Measurements from ENCODE around the gene SHB. TPM values are rescaled to one million over a fixed set of nuclear protein-coding genes. Genes with fewer than 3 reads are reported as not detected.

Gene SHB
- polyA plus RNA-seq, 4 donors = 8.9 to 22.2 (median 14.0) TPM

- Histone ChIP-seq H3K36me3 (ENCODE audit: control insufficient read depth in 3 of 3, insufficient read depth in 2 of 3, low read depth in 1 of 3, low read length in 3 of 3) (peaks cover 0 to 75% (median 0%) of the 10 kb centered on the region in 3 donors), H3K9me3 (ENCODE audit: control insufficient read depth in 2 of 2, insufficient read depth in 1 of 2, low read depth in 1 of 2, low read length in 1 of 2) (no peaks in the 10 kb centered on the region), H3K4me1 (ENCODE audit: control insufficient read depth in 3 of 3, insufficient read depth in 2 of 3, low read depth in 1 of 3, low read length in 2 of 3) (peaks cover 0 to 25% (median 10%) of the 10 kb centered on the region in 3 donors), H3K27me3 (ENCODE audit: control insufficient read depth in 3 of 3, insufficient read depth in 3 of 3, low read length in 3 of 3) (no peaks in the 10 kb centered on the region), H3K4me3 (ENCODE audit: low read depth in 1 of 3, low read length in 3 of 3) (no peak overlapping the region), H3K27ac (ENCODE audit: low read depth in 1 of 3, low read length in 2 of 3) (no peak overlapping the region)
- WGBS, 3 donors = 93 to 97% (median 94%) methylated on average over 5 of the region's 5 CpGs
- FAIRE-seq (no peak), DNase-seq (no peak)
These were observed 62.0 kb downstream of the SHB start for GRCh38 chr9:38007016-38007415.

DNA sequence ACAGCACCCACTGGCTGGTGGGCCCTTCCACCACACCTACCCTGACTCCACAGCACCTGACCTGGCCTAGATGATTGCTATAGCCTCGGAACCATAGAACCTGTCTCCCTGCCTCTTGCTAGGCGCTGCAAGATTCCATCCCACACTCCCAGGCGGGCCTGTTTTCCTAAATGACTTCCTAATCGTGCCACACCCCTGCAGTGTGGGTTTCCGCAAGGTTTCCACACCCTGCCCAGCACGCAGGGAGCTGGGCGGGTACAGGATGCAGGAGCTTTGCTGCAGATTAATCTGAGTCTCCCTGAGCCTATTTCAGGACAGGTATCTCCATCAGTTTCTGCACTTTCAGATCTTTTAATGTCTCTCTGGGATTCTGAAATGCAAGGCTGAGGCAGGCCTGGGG, 62.9 kb downstream of the SHB start:
- Histone ChIP-seq H3K4me1 (ENCODE audit: control insufficient read depth in 3 of 3, insufficient read depth in 2 of 3, low read depth in 1 of 3, low read length in 2 of 3) (peaks cover 0 to 25% (median 10%) of the 10 kb centered on the region in 3 donors), H3K27me3 (ENCODE audit: control insufficient read depth in 3 of 3, insufficient read depth in 3 of 3, low read length in 3 of 3) (no peaks in the 10 kb centered on the region), H3K27ac (ENCODE audit: low read depth in 1 of 3, low read length in 2 of 3) (peak overlapping the region in 1 of 3 donors; percentile 50), H3K36me3 (ENCODE audit: control insufficient read depth in 3 of 3, insufficient read depth in 2 of 3, low read depth in 1 of 3, low read length in 3 of 3) (peaks cover 0 to 75% (median 0%) of the 10 kb centered on the region in 3 donors), H3K4me3 (ENCODE audit: low read depth in 1 of 3, low read length in 3 of 3) (no peak overlapping the region), H3K9me3 (ENCODE audit: control insufficient read depth in 2 of 2, insufficient read depth in 1 of 2, low read depth in 1 of 2, low read length in 1 of 2) (no peaks in the 10 kb centered on the region)
- no peak for FAIRE-seq
- WGBS, 3 donors = 26 to 58% (median 34%) methylated on average over 7 of the region's 7 CpGs
- peak in 1 of 2 donors; percentile 56 for DNase-seq

DNA sequence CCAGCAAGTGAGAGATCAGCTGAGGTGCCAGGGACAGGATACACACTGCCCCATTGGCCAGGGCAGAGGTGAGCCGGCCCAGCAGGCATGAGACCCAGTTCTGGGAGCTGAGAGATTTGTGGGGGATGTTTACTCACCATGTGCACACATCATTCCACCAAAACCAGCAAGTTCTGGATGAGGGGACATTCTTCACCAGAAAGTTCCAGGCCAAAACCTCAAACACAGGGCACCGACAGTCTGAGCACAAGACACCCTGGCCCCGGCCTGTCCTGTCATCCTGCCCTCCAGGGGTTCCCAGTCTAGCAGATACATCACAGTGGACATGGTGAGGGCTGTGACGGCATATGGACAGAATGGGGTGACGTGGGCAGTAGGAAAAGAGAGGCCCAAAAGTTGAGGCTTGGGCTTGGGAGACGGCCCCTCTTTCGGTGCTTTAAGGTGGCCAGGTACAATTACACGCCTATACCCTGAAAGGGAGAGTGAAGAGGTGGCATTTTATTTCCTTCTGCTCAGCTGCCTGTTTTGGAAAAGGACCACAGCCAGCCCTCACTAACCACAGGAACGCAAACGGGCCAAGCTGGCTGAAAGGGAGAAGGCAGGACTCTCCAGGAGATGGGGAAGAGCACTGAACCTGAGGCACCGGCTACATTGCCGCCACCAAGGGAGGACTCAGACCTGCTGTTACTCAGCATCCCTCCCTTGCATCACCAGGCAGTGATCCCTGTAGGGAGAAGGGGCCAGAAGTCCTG, 64.0 kb downstream of the SHB start:
- Histone ChIP-seq H3K27ac (ENCODE audit: low read depth in 1 of 3, low read length in 2 of 3) (no peak overlapping the region), H3K4me3 (ENCODE audit: low read depth in 1 of 3, low read length in 3 of 3) (no peak overlapping the region), H3K36me3 (ENCODE audit: control insufficient read depth in 3 of 3, insufficient read depth in 2 of 3, low read depth in 1 of 3, low read length in 3 of 3) (peaks cover 0 to 75% (median 0%) of the 10 kb centered on the region in 3 donors), H3K27me3 (ENCODE audit: control insufficient read depth in 3 of 3, insufficient read depth in 3 of 3, low read length in 3 of 3) (no peaks in the 10 kb centered on the region), H3K4me1 (ENCODE audit: control insufficient read depth in 3 of 3, insufficient read depth in 2 of 3, low read depth in 1 of 3, low read length in 2 of 3) (peaks cover 0 to 25% (median 10%) of the 10 kb centered on the region in 3 donors), H3K9me3 (ENCODE audit: control insufficient read depth in 2 of 2, insufficient read depth in 1 of 2, low read depth in 1 of 2, low read length in 1 of 2) (no peaks in the 10 kb centered on the region)
- WGBS, 3 donors = 92 to 98% (median 92%) methylated on average over 12 of the region's 12 CpGs
- FAIRE-seq (no peak), DNase-seq (no peak)

DNA sequence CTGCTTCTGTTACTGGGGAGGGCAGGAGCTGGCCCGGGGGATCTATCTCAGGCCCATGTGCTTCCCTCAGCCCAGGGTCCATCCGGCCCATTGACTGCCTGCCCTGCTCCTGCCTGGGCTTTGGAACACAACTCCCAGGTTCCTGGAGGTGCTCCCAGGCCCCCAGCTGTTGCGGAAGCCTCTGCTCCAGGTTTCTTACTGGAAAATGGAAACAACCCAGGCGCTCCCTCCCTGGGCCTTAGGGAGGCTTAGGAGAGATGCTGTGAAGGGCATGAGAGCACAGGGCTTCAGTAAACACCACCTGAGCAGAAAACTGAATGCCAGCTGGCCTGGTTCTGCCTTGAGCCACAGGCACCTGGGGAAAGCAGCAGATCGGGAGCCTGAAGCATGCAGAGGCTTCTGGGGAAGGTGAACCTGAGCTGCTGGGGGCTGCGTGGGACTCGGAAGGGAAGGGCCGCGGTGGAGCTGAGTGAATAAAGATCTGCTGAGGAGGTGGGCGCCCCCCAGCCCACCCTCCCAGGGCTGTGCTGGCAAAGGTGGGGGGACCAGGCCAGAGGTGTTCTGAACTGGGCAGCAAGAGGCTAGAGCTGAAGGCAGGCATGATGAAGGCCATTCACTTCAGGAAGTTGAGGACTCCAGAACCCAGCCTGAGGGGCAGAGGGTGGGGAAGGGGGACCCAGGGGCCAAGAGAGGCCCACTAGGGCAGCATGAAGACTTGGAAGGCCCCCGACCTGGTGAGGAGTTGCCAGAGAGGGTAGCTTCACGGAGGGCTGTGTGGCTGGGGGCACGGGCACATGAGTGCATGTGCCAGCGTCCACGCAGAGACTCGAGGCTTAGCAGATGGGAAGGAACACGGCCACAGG, 64.8 kb downstream of the SHB start:
- Histone ChIP-seq H3K36me3 (ENCODE audit: control insufficient read depth in 3 of 3, insufficient read depth in 2 of 3, low read depth in 1 of 3, low read length in 3 of 3) (peaks cover 0 to 80% (median 0%) of the 10 kb centered on the region in 3 donors), H3K27ac (ENCODE audit: low read depth in 1 of 3, low read length in 2 of 3) (no peak overlapping the region), H3K27me3 (ENCODE audit: control insufficient read depth in 3 of 3, insufficient read depth in 3 of 3, low read length in 3 of 3) (no peaks in the 10 kb centered on the region), H3K4me1 (ENCODE audit: control insufficient read depth in 3 of 3, insufficient read depth in 2 of 3, low read depth in 1 of 3, low read length in 2 of 3) (peaks cover 0 to 21% (median 10%) of the 10 kb centered on the region in 3 donors), H3K9me3 (ENCODE audit: control insufficient read depth in 2 of 2, insufficient read depth in 1 of 2, low read depth in 1 of 2, low read length in 1 of 2) (no peaks in the 10 kb centered on the region), H3K4me3 (ENCODE audit: low read depth in 1 of 3, low read length in 3 of 3) (no peak overlapping the region)
- WGBS, 3 donors = 89 to 92% (median 89%) methylated on average over 17 of the region's 17 CpGs
- FAIRE-seq = no peak
- no peak for DNase-seq

DNA sequence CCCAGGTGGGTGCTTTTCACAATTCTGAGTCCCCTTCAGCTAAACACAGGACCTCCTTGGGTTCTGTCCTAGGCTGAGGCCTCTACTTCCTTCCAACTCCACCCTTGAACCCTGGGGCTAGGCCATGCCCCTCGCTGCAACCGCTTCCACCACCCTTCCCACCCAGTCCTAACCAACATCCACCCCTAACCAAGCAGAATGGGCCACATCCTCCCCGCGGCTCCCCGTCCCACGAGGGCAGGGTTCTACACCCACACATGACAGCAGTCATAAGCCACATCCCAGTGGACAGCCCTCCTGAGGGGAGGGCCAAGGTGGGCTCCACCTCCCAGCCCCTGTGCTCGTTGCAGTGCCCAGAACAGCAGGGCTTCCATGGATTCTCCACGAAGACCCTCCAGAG, 65.8 kb downstream of the SHB start:
- H3K27ac ChIP-seq (ENCODE audit: low read depth in 1 of 3, low read length in 2 of 3) = no peak overlapping the region
- no peaks in the 10 kb centered on the region for H3K9me3 ChIP-seq (ENCODE audit: control insufficient read depth in 2 of 2, insufficient read depth in 1 of 2, low read depth in 1 of 2, low read length in 1 of 2)
- H3K27me3 ChIP-seq (ENCODE audit: control insufficient read depth in 3 of 3, insufficient read depth in 3 of 3, low read length in 3 of 3) = no peaks in the 10 kb centered on the region
- DNase-seq (no peak), FAIRE-seq (no peak)
- WGBS, 3 donors = 66 to 81% (median 73%) methylated on average over 8 of the region's 8 CpGs
- H3K36me3 ChIP-seq (ENCODE audit: control insufficient read depth in 3 of 3, insufficient read depth in 2 of 3, low read depth in 1 of 3, low read length in 3 of 3) = peaks cover 0 to 85% (median 0%) of the 10 kb centered on the region in 3 donors
- H3K4me3 ChIP-seq (ENCODE audit: low read depth in 1 of 3, low read length in 3 of 3) = no peak overlapping the region
- H3K4me1 ChIP-seq (ENCODE audit: control insufficient read depth in 3 of 3, insufficient read depth in 2 of 3, low read depth in 1 of 3, low read length in 2 of 3) = peaks cover 0 to 18% (median 4%) of the 10 kb centered on the region in 3 donors

DNA sequence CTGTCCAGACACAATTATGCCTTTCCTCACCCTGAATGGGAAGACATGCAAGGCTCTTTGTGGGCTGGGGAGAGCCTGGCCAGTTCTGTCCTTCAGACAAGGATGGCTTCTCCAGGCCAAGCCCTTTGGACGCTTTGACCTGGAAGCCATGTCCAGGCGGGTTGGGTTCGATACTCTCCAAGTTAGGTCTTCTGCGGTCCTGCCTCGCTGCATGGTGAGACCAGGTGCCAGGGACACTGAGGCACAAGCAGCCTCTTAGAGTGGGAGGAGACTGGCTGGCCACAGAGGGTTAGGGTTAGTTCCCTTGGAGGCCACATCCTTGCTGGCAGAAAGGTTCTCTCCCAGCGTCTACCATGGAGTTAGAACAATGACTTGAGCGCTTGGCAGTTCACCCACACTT, 67.6 kb downstream of the SHB start:
- H3K9me3 ChIP-seq (ENCODE audit: control insufficient read depth in 2 of 2, insufficient read depth in 1 of 2, low read depth in 1 of 2, low read length in 1 of 2) = no peaks in the 10 kb centered on the region
- H3K4me3 ChIP-seq (ENCODE audit: low read depth in 1 of 3, low read length in 3 of 3) = no peak overlapping the region
- H3K27me3 ChIP-seq (ENCODE audit: control insufficient read depth in 3 of 3, insufficient read depth in 3 of 3, low read length in 3 of 3) = no peaks in the 10 kb centered on the region
- WGBS, 3 donors = 82 to 88% (median 88%) methylated on average over 7 of the region's 7 CpGs
- DNase-seq = no peak
- H3K27ac ChIP-seq (ENCODE audit: low read depth in 1 of 3, low read length in 2 of 3) = no peak overlapping the region
- no peak for FAIRE-seq
- peaks cover 0 to 17% (median 0%) of the 10 kb centered on the region in 3 donors for H3K4me1 ChIP-seq (ENCODE audit: control insufficient read depth in 3 of 3, insufficient read depth in 2 of 3, low read depth in 1 of 3, low read length in 2 of 3)
- H3K36me3 ChIP-seq (ENCODE audit: control insufficient read depth in 3 of 3, insufficient read depth in 2 of 3, low read depth in 1 of 3, low read length in 3 of 3) = peaks cover 0 to 86% (median 0%) of the 10 kb centered on the region in 3 donors

DNA sequence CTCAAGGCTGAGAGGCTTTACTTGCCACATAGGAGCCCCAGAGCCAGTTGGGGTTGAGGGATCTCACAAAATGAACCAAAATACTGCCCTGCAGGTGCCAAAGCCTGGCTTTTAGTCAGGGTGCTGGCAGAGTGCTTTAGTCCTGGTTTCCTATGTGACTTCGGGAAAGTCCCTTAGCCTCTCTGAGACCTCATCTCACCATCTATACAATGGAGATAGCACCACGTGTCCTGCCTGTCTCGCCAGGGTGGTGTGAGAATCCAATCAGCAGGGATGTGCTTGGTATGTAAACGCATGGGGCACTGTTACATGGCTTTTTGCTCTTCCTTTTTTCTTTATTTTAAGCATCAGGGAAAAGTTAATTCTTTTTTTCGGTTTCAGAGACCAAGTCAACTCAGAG, 68.3 kb downstream of the SHB start:
- no peaks in the 10 kb centered on the region for H3K9me3 ChIP-seq (ENCODE audit: control insufficient read depth in 2 of 2, insufficient read depth in 1 of 2, low read depth in 1 of 2, low read length in 1 of 2)
- peaks cover 0 to 84% (median 0%) of the 10 kb centered on the region in 3 donors for H3K36me3 ChIP-seq (ENCODE audit: control insufficient read depth in 3 of 3, insufficient read depth in 2 of 3, low read depth in 1 of 3, low read length in 3 of 3)
- no peak overlapping the region for H3K27ac ChIP-seq (ENCODE audit: low read depth in 1 of 3, low read length in 2 of 3)
- no peak overlapping the region for H3K4me3 ChIP-seq (ENCODE audit: low read depth in 1 of 3, low read length in 3 of 3)
- H3K4me1 ChIP-seq (ENCODE audit: control insufficient read depth in 3 of 3, insufficient read depth in 2 of 3, low read depth in 1 of 3, low read length in 2 of 3) = peaks cover 0 to 13% (median 0%) of the 10 kb centered on the region in 3 donors
- no peaks in the 10 kb centered on the region for H3K27me3 ChIP-seq (ENCODE audit: control insufficient read depth in 3 of 3, insufficient read depth in 3 of 3, low read length in 3 of 3)
- DNase-seq = no peak
- 87 to 93% (median 89%) methylated on average over 5 of the region's 5 CpGs for WGBS, 3 donors
- no peak for FAIRE-seq

DNA sequence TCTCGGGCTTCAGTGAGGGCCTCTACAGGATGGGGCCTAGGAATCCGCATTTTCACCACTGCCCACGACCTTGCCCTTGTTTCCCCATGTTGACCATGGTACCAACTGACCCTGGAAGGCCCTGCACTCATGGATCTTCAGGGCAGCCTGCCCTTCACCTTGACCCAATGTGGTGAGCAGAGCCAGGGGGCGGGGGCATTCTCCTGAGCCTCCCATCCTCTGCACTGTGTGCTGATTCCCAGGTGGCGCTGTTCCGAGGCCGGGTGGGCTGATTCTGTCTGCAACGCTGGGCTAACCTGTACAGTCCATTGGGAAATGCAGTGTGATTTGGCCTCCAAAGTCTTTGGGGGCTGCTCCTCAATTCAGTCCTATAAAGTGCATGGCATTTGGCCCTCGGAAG, 68.7 kb downstream of the SHB start:
- no peak overlapping the region for H3K4me3 ChIP-seq (ENCODE audit: low read depth in 1 of 3, low read length in 3 of 3)
- FAIRE-seq = no peak
- H3K4me1 ChIP-seq (ENCODE audit: control insufficient read depth in 3 of 3, insufficient read depth in 2 of 3, low read depth in 1 of 3, low read length in 2 of 3) = peaks cover 0 to 13% (median 0%) of the 10 kb centered on the region in 3 donors
- WGBS, 3 donors = 92 to 96% (median 95%) methylated on average over 9 of the region's 9 CpGs
- no peaks in the 10 kb centered on the region for H3K27me3 ChIP-seq (ENCODE audit: control insufficient read depth in 3 of 3, insufficient read depth in 3 of 3, low read length in 3 of 3)
- H3K27ac ChIP-seq (ENCODE audit: low read depth in 1 of 3, low read length in 2 of 3) = no peak overlapping the region
- peaks cover 0 to 84% (median 0%) of the 10 kb centered on the region in 3 donors for H3K36me3 ChIP-seq (ENCODE audit: control insufficient read depth in 3 of 3, insufficient read depth in 2 of 3, low read depth in 1 of 3, low read length in 3 of 3)
- H3K9me3 ChIP-seq (ENCODE audit: control insufficient read depth in 2 of 2, insufficient read depth in 1 of 2, low read depth in 1 of 2, low read length in 1 of 2) = no peaks in the 10 kb centered on the region
- DNase-seq = no peak
